ENCODE measurements around the gene LRRC10B. TPM values are rescaled to one million over a fixed set of nuclear protein-coding genes. Genes with fewer than 3 reads are reported as not detected.

LRRC10B gene
- total and polyA plus RNA-seq, 12 donors: 0.33 to 2.6 (median 0.70) TPM; not detected in 1

GRCh38 chr11:61552108-61552635 lies 43.6 kb downstream of the LRRC10B start:
- 38 to 61% methylated on average over 13 of the region's 13 CpGs for WGBS, 2 donors
- intact Hi-C loops (cut with DNase I): no loop called here
- H3K9me3 ChIP-seq: no peaks in the 10 kb centered on the region
- H3K27ac ChIP-seq: peak overlapping the region; percentile 74 to 98 (median 86)
- no peak for TF ChIP-seq CTCF (IDR thresholded peaks at IDR 0.05)
- H3K4me1 ChIP-seq: peaks cover 0 to 46% (median 32%) of the 10 kb centered on the region in 9 donors
- DNase-seq (peak; percentile 36 to 49), ATAC-seq (peak; percentile 59 to 86 (median 78))
- peaks cover 0 to 43% (median 7%) of the 10 kb centered on the region in 7 donors for H3K27me3 ChIP-seq
- peak overlapping the region in 5 of 10 donors; percentile 12 to 29 (median 20) for H3K4me3 ChIP-seq
- H3K36me3 ChIP-seq: no peaks in the 10 kb centered on the region

DNA sequence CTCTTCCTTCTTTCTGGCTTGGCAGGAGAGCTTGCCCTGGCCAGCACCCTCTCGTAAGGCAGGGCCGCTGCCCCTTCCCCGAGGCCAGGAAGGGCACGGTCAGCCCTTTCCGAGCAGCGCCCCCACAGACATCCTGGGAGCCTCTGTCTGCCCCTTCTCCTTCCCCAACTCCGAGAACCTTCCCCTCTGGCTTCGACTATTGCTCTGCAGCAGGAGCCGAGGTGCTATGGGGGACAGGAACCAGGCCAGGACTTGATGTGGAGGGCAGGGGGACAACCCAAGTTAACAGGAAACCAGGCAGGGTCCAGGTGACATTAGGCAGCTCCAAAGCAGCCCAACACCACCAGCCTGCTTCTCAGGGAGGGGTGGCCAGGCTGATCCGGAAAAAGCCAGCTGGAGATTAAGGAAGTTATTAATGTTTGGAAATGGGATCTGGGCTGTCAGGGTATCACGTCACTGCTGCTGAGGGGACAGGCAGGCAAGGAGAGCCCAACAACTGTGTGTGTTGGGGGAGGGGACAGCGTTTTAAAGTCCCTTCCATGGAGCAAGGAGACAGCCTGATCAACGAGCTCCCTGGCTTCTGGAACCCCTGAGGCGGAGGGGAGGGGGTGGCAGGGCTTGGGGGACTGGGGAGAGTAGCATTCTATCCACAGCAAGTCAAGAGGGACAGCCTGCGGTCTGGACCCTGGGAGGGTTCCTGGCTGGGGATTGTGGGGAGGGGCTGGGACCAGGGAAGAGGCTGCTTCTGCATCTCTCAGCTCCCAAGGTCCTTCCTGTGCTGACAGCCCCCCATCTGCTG lies 45.0 kb downstream of the LRRC10B start:
- TF ChIP-seq CTCF (IDR thresholded peaks at IDR 0.05): no peak
- Histone ChIP-seq H3K27ac (peak overlapping the region in 4 of 10 donors; percentile 85 to 98 (median 89)), H3K4me3 (no peak overlapping the region), H3K4me1 (peaks cover 0 to 44% (median 32%) of the 10 kb centered on the region in 9 donors), H3K36me3 (no peaks in the 10 kb centered on the region), H3K27me3 (peaks cover 0 to 49% (median 7%) of the 10 kb centered on the region in 7 donors), H3K9me3 (no peaks in the 10 kb centered on the region)
- DNase-seq (no peak), ATAC-seq (peak in 1 of 8 donors; percentile 7)
- 59 to 60% methylated on average over 15 of the region's 15 CpGs for WGBS, 2 donors
- intact Hi-C loops (cut with DNase I): no loop called here

DNA sequence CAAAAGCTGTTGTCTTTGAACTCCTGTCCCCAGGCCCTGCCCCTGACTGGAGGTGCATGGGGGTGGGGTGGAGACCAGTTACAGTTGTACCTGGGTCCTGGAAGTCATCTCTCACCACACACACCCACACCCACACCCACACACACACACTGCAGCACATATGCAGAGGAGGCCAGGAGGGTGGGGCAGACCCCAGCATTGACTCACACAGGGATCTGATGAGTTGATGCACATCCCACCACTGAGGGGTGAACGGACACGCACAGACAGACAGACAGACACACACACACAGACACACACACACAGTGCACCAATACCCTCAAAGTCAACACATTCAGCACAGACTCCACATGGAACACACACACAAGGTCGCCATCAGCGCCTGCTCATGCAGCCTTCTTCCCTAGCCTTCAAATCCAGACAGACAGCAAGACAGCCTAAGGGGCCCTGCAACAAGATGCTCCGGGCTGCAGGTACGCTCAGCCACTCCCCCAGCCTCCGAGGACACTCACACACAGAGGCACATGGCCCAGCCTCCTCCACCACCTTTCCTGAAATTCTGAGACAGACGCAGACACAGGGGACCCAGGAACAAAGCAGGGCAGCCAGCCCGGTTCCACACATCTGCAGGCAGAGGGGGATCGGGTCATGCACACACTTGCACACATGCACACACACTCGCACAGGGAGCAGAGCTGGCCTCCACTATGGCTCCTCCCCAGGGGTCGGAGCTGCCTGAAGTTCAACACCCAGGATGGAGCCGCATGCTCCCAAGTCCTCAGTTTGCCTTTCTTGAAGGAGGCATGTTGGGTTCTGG lies 45.8 kb downstream of the LRRC10B start:
- no peaks in the 10 kb centered on the region for H3K36me3 ChIP-seq
- no peak overlapping the region for H3K4me3 ChIP-seq
- H3K4me1 ChIP-seq: peaks cover 0 to 39% (median 29%) of the 10 kb centered on the region in 9 donors
- ATAC-seq (no peak), DNase-seq (no peak)
- intact Hi-C loops (cut with DNase I): no loop called here
- no peak overlapping the region for H3K27ac ChIP-seq
- peaks cover 0 to 49% (median 7%) of the 10 kb centered on the region in 7 donors for H3K27me3 ChIP-seq
- H3K9me3 ChIP-seq: no peaks in the 10 kb centered on the region
- WGBS, 2 donors: 66 to 68% methylated on average over 13 of the region's 13 CpGs
- no peak for TF ChIP-seq CTCF (IDR thresholded peaks at IDR 0.05)

All from heart right ventricle (tissue), 16 donors.